Measurements from ENCODE around the gene CCDC85B. TPM values are rescaled to one million over a fixed set of nuclear protein-coding genes. Genes with fewer than 3 reads are reported as not detected.
"Not testable (repeated sequence)": the region's sequence is repeated elsewhere in the genome, so short reads cannot be mapped to it uniquely, and the experiment has no call there.

Gene CCDC85B
- 29.3 and 29.4 TPM in 2 replicates for total RNA-seq
- long read RNA-seq = 0 reads

- TF ChIP-seq, protein P1, sequence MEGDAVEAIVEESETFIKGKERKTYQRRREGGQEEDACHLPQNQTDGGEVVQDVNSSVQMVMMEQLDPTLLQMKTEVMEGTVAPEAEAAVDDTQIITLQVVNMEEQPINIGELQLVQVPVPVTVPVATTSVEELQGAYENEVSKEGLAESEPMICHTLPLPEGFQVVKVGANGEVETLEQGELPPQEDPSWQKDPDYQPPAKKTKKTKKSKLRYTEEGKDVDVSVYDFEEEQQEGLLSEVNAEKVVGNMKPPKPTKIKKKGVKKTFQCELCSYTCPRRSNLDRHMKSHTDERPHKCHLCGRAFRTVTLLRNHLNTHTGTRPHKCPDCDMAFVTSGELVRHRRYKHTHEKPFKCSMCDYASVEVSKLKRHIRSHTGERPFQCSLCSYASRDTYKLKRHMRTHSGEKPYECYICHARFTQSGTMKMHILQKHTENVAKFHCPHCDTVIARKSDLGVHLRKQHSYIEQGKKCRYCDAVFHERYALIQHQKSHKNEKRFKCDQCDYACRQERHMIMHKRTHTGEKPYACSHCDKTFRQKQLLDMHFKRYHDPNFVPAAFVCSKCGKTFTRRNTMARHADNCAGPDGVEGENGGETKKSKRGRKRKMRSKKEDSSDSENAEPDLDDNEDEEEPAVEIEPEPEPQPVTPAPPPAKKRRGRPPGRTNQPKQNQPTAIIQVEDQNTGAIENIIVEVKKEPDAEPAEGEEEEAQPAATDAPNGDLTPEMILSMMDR (conservative IDR thresholded peaks at IDR 0.05) = peak; percentile 49
- peak; percentile 93 for DNase-seq (ENCODE audit: low read depth, low spot score)
- H3K4me3 Mint-ChIP-seq = peak within 1 kb of the TSS; percentile 96
- no peaks in the 10 kb centered on the region for H3K36me3 Mint-ChIP-seq (ENCODE audit: low read depth)
- H3K27ac Mint-ChIP-seq (ENCODE audit: unreplicated experiment) = peak within 1 kb of the TSS; percentile 59
- peaks cover 54% of the 10 kb centered on the region for H3K4me1 Mint-ChIP-seq
- H3K9me3 Mint-ChIP-seq = no peaks in the 10 kb centered on the region
- H3K27me3 Mint-ChIP-seq (ENCODE audit: low read depth) = peaks cover 16% of the 10 kb centered on the region
Measured at GRCh38 chr11:65890324-65891218, at the start of gene CCDC85B. TSS of gene CCDC85B (plus strand) at chr11:65890673. CDS start at chr11:65890784, 111 bp downstream.

- DNase-seq (ENCODE audit: low read depth, low spot score) = no peak
- Mint-ChIP-seq H3K36me3 (ENCODE audit: low read depth) (no peaks in the 10 kb centered on the region), H3K27me3 (ENCODE audit: low read depth) (no peaks in the 10 kb centered on the region), H3K27ac (ENCODE audit: unreplicated experiment) (no peak overlapping the region), H3K4me1 (no peaks in the 10 kb centered on the region), H3K4me3 (no peak overlapping the region), H3K9me3 (no peaks in the 10 kb centered on the region)
- TF ChIP-seq, protein P1 (conservative IDR thresholded peaks at IDR 0.05) = no peak
Measured at GRCh38 chr11:65842144-65842543, 48.3 kb upstream of the CCDC85B start.

DNA sequence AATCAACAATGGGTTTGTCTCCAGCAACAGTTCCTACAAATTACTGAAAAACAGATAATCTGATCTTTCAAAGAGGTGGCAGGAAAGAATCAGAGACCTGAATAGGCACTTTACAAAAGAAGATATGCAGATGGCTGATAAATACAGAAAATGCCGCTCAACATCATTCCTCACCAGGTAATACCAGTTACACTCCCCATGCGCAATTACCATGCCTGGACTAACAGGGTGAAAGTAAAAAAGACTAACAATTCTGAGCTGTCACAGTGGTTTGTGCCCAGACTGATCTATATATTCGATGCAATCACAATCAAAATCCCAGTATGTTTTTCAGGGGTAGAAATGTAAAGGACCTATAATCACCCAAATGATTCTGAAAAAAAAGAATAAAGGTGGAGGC lies 46.7 kb upstream of the CCDC85B start:
- no peak overlapping the region for H3K27ac Mint-ChIP-seq (ENCODE audit: unreplicated experiment)

GRCh38 chr11:65844231-65844872 lies 46.1 kb upstream of the CCDC85B start:
- Mint-ChIP-seq H3K27ac (ENCODE audit: unreplicated experiment) (no peak overlapping the region), H3K4me1 (no peaks in the 10 kb centered on the region), H3K27me3 (ENCODE audit: low read depth) (peaks cover 8% of the 10 kb centered on the region), H3K9me3 (no peaks in the 10 kb centered on the region), H3K4me3 (no peak overlapping the region), H3K36me3 (ENCODE audit: low read depth) (no peaks in the 10 kb centered on the region)
- TF ChIP-seq, protein P1 (conservative IDR thresholded peaks at IDR 0.05) = no peak
- no peak for DNase-seq (ENCODE audit: low read depth, low spot score)

More for the DNA sequence above, 46.7 kb upstream of the CCDC85B start:
- Mint-ChIP-seq H3K36me3 (ENCODE audit: low read depth) (no peaks in the 10 kb centered on the region), H3K9me3 (no peaks in the 10 kb centered on the region), H3K4me1 (no peaks in the 10 kb centered on the region), H3K4me3 (no peak overlapping the region), H3K27me3 (ENCODE audit: low read depth) (peaks cover 6% of the 10 kb centered on the region)
- TF ChIP-seq, protein P1 (conservative IDR thresholded peaks at IDR 0.05) = no peak
- no peak for DNase-seq (ENCODE audit: low read depth, low spot score)

DNA sequence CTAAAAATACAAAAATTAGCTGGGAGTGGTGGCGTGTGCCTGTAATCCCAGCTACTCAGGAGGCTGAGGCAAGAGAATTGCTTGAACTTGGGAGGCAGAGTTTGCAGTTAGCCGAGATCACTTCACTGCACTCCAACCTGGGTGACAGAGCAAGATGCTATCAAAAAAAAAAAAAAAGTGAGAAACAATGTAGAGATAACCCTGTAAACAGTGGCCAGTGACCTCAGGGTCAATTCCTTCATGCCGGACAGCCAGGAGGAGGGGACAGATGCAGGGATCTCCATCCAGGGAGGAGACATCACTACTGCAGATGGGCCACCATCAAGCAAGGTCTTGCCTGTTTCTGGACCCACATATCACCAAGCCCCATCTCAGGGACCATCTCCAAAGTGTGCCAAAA lies 42.7 kb upstream of the CCDC85B start:
- Mint-ChIP-seq H3K27me3 (ENCODE audit: low read depth) (peaks cover 30% of the 10 kb centered on the region), H3K9me3 (peaks cover 7% of the 10 kb centered on the region), H3K27ac (ENCODE audit: unreplicated experiment) (no peak overlapping the region), H3K36me3 (ENCODE audit: low read depth) (peaks cover 9% of the 10 kb centered on the region), H3K4me3 (peak overlapping the region; percentile 62), H3K4me1 (peaks cover 5% of the 10 kb centered on the region)
- no peak for DNase-seq (ENCODE audit: low read depth, low spot score)
- TF ChIP-seq, protein P1 (conservative IDR thresholded peaks at IDR 0.05) = no peak

DNA sequence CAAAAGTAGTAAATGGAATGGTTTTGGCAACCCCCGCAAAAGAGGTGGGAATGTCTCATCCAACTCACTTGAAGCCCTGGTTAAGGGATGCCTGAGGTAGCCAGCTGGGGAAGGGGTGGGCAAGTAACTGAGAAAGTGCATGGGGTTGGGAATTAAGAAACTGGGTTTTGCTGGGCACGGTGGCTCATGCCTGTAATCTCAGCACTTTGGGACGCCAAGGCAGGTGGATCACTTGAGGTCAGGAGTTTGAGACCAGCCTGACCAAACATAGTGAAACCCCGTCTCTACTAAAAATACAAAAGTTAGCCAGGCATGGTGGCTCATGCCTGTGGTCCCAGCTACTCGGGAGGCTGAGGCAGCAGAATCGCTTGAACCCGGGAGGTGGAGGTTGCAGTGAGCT lies 41.8 kb upstream of the CCDC85B start:
- Mint-ChIP-seq H3K4me3 (peak overlapping the region; percentile 66), H3K27me3 (ENCODE audit: low read depth) (peaks cover 37% of the 10 kb centered on the region), H3K36me3 (ENCODE audit: low read depth) (peaks cover 15% of the 10 kb centered on the region)
- DNase-seq (ENCODE audit: low read depth, low spot score); H3K9me3 Mint-ChIP-seq; H3K4me1 Mint-ChIP-seq; H3K27ac Mint-ChIP-seq (ENCODE audit: unreplicated experiment): not testable (repeated sequence)

Data from neural crest cell (in vitro differentiated cells).